Type B pancreatic cell (in vitro differentiated cells): ENCODE measurements around the gene NOTCH3. TPM values are rescaled to one million over a fixed set of nuclear protein-coding genes. Genes with fewer than 3 reads are reported as not detected.

Source experiments
- DNase-seq: peaks from one replicate; pipeline ENCODE4 v3.0.0; 2021; ENCODE audit warnings: mixed read lengths; ENCODE audit not compliant: unreplicated experiment; ENCODE audit errors: extremely low spot score
- H3K27ac Mint-ChIP-seq: 2 replicates; pipeline ENCODE4 v1.8.0; 2021; ENCODE audit warnings: mild to moderate bottlenecking, mixed read lengths
- H3K27me3 Mint-ChIP-seq: 2 replicates; pipeline ENCODE4 v1.8.0; 2021; ENCODE audit warnings: mixed read lengths
- H3K36me3 Mint-ChIP-seq: 2 replicates; pipeline ENCODE4 v1.8.0; 2021; ENCODE audit warnings: mixed read lengths
- H3K4me1 Mint-ChIP-seq: one replicate; pipeline ENCODE4 v1.8.0; 2021; ENCODE audit warnings: mixed read lengths; ENCODE audit not compliant: unreplicated experiment
- H3K4me3 Mint-ChIP-seq: 2 replicates; pipeline ENCODE4 v1.8.0; 2021; ENCODE audit warnings: mild to moderate bottlenecking, mixed read lengths
- H3K9me3 Mint-ChIP-seq: 2 replicates; pipeline ENCODE4 v1.8.0; 2021; ENCODE audit warnings: mixed read lengths
- total RNA-seq: library from RNA; stranded (reverse); gene quantifications from 2 replicates; pipeline ENCODE4 v1.2.1, GENCODE V29; 2021; ENCODE audit warnings: low replicate concordance
- TF ChIP-seq, protein P1 (sequence below): fragments of 200-600 bp; sonication (generic); conservative IDR thresholded peaks from 2 replicates; pipeline ENCODE4 v1.5.0; 2021; ENCODE audit warnings: antibody characterized with exemption, mild to moderate bottlenecking

NOTCH3 gene
- total RNA-seq, 1 donor from 2014 or later: 119 TPM

DNA sequence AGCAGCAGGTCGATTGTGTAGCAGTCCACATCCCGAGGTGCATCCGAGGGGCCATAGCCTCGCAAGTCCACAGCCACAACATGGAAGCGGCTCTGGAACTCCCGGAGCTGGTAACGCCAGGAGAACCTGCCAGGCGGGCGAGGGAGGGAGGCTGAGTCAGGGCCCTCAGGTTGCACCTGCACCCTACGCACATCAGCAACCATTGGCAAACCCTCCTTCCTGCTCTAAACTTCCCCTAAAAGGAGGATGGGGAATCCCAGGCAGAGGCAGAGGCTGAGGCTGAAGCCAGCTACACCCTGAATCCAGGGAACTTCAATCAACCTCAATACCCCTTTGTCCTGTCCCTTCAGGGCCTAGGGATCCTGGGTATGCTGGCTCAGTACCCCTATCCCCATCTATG, 30.5 kb upstream of the NOTCH3 start:
- Mint-ChIP-seq H3K36me3 (peaks cover 8% of the 10 kb centered on the region), H3K9me3 (no peaks in the 10 kb centered on the region), H3K27me3 (peaks cover 25% of the 10 kb centered on the region), H3K4me3 (peak overlapping the region; percentile 66), H3K27ac (no peak overlapping the region), H3K4me1 (peaks cover 9% of the 10 kb centered on the region)
- TF ChIP-seq, protein P1, sequence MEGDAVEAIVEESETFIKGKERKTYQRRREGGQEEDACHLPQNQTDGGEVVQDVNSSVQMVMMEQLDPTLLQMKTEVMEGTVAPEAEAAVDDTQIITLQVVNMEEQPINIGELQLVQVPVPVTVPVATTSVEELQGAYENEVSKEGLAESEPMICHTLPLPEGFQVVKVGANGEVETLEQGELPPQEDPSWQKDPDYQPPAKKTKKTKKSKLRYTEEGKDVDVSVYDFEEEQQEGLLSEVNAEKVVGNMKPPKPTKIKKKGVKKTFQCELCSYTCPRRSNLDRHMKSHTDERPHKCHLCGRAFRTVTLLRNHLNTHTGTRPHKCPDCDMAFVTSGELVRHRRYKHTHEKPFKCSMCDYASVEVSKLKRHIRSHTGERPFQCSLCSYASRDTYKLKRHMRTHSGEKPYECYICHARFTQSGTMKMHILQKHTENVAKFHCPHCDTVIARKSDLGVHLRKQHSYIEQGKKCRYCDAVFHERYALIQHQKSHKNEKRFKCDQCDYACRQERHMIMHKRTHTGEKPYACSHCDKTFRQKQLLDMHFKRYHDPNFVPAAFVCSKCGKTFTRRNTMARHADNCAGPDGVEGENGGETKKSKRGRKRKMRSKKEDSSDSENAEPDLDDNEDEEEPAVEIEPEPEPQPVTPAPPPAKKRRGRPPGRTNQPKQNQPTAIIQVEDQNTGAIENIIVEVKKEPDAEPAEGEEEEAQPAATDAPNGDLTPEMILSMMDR: no peak
- no peak for DNase-seq

DNA sequence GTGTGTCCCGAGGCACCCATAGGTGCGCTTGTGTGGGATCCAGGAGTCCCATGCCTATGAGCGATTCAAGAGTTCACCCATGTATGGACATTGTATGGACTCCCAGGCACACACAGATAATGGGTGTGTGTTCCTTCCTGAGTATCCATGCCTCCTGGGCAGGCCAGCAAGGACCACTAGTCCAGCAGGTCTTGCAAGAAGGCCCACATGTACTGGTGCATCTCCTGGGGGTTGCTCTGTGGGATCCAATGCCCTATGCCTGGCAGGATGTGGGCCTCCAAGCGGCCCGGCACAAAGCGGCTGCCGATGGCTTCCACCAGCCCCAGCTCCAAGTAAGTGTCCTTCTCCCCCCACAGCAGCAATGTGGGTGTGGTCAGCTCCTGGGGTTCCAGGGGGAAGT, 26.5 kb upstream of the NOTCH3 start:
- Mint-ChIP-seq H3K4me1 (peaks cover 13% of the 10 kb centered on the region), H3K27me3 (peaks cover 14% of the 10 kb centered on the region), H3K27ac (no peak overlapping the region), H3K36me3 (no peaks in the 10 kb centered on the region), H3K9me3 (no peaks in the 10 kb centered on the region), H3K4me3 (no peak overlapping the region)
- TF ChIP-seq, protein P1: no peak
- DNase-seq: no peak

DNA sequence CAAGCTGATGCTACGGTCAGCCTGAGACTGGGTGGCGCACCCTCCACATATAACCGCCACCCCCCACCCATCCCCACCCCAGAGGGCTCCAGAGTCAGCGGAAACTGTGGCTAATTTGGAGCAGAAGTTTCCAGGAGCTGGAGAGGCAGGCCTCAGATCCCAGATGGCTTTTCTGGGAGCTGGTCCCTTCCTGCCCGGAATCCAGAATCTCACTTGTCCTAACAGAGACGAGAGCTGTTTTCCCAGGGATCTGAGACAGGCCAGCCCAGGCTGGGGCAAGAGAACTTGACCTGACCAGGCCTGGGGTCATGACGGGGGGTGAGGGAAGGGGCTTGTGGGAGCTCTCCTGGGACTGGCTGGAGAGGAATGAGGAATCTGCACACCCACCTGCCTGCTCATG, 25.0 kb upstream of the NOTCH3 start:
- peaks cover 13% of the 10 kb centered on the region for H3K4me1 Mint-ChIP-seq
- H3K9me3 Mint-ChIP-seq: no peaks in the 10 kb centered on the region
- H3K27me3 Mint-ChIP-seq: peaks cover 3% of the 10 kb centered on the region
- H3K27ac Mint-ChIP-seq: no peak overlapping the region
- TF ChIP-seq, protein P1: no peak
- DNase-seq: no peak
- no peaks in the 10 kb centered on the region for H3K36me3 Mint-ChIP-seq
- no peak overlapping the region for H3K4me3 Mint-ChIP-seq

DNA sequence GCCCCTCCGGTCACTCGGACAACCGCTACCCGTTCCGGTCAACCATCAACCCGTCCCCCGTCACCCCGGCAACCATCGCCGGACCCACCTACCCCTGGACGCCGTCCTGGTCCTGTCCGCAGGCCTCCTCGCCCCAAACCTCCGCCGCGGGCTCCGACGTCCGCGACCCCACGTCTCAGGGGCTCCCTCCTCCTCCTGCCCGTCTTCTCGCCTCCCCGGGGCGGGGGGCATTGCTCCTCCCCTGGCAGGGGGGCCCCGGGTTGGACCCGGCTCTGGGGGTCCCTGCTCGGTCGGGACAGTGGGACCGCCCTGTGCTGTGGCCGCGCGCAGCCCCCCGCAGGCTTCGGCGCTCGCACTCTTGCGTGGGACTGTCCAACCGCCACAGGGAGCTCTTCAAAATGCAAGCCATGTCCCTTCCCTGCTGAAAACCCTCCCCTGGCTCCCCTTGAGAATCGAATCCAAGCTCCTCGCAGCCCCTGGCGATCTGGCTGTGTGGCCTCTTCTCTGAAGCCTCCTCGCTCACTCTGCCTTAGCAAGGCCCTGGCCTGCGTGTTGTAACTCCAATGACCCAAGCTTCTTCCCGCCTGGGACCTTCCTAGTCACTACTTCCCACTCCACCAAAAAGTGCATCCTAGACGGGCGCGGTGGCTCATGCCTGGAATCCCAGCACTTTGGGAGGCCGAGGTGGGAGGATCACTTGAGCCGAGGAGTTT, 23.0 kb upstream of the NOTCH3 start:
- Mint-ChIP-seq H3K27ac (peak overlapping the region; percentile 90), H3K36me3 (no peaks in the 10 kb centered on the region), H3K4me1 (peaks cover 13% of the 10 kb centered on the region), H3K27me3 (no peaks in the 10 kb centered on the region), H3K4me3 (peak overlapping the region; percentile 82), H3K9me3 (no peaks in the 10 kb centered on the region)
- no peak for DNase-seq
- TF ChIP-seq, protein P1: no peak

DNA sequence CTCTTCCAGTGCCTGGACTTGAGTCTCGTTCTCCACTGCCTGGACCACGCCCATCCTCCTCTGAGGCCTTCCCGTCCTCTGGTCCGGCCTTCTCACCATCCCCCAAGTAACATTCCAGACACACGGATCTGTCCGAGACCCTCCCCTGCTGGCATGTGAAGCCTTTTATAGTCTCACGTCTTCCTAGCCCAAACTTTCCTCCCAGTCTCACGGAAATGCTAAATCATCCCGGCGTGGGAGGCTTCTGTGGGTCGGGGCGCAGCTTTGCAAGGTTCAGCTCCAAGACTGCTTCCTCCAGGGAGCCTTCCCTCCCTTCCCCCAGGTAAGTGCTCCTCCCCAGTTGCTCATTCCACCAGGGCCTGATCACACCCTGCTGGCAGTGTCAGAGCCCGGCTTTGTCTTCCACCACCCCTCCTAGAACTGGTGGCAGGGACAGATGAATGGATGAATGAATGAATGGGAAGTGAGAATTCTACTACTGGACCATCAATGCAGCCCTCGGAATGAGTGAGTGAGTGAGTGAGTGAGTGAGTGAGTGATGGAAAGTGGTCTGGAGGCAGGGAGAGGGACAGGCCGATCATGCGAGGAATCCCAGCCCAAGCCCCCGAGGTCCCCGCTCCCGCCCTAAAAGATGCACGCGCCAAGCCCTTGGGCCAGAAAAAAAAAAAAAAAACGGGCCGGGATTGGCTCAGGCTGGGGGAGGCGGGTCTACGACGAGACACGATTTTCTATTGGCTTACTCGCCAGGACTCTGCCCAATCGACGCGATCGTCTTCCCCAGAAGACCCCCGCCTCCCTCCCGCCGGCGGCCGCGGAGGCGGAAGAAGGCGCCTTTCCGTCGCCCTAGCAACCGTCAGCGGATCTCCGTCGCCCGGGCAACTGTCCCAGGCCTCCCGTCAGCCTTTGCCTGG, 22.2 kb upstream of the NOTCH3 start:
- peak overlapping the region; percentile 90 for H3K27ac Mint-ChIP-seq
- peaks cover 13% of the 10 kb centered on the region for H3K4me1 Mint-ChIP-seq
- H3K9me3 Mint-ChIP-seq: no peaks in the 10 kb centered on the region
- peak overlapping the region; percentile 82 for H3K4me3 Mint-ChIP-seq
- H3K36me3 Mint-ChIP-seq: no peaks in the 10 kb centered on the region
- DNase-seq: peak; percentile 94
- H3K27me3 Mint-ChIP-seq: no peaks in the 10 kb centered on the region
- TF ChIP-seq, protein P1: no peak
